ENCODE results near the gene RAB8B. TPM values are rescaled to one million over a fixed set of nuclear protein-coding genes. Genes with fewer than 3 reads are reported as not detected.

Gene RAB8B
- total RNA-seq, 4 donors from 2014 or later, result 7.2 to 33.4 (median 14.3) TPM

DNA sequence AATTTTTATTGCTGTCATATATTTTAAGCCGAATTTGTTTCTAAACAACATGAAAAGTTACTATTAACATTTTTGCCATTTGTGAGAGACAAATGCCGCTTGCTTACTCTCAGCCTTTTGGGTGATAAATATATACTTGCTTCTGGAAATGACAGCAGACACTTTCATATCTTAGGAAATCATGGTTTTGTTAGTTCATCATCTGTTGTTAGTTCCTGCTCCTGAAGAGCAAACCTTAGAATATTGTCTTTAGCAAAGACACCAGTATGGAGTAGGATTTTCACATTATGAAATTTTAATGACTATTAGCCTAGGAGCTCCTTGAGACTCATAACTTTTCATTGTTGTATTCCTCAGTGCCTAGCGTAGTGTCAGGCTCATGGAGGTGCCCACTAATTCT lies 36.0 kb downstream of the RAB8B start:
- intact Hi-C loops (cut with DNase I; ENCODE audit: low total_unique reads), result loop anchor here (5.0 kb wide), 1 partner anchor 48 kb away; no protein-coding TSS in a partner anchor
- no peak overlapping the region for H3K4me3 ChIP-seq
- H3K36me3 ChIP-seq, result no peaks in the 10 kb centered on the region
- no peak overlapping the region for H3K27ac ChIP-seq
- H3K4me1 ChIP-seq, result peaks cover 13 to 19% of the 10 kb centered on the region in 2 donors
- no peak for DNase-seq
- H3K27me3 ChIP-seq, result no peaks in the 10 kb centered on the region
- no peaks in the 10 kb centered on the region for H3K9me3 ChIP-seq
- in situ Hi-C loops (cut with MboI; ENCODE audit: low sequenced_read_pairs in 4 of 4), result no loop called here
- no peak for TF ChIP-seq POLR2A (IDR thresholded peaks at IDR 0.05)
- TF ChIP-seq, protein P1, sequence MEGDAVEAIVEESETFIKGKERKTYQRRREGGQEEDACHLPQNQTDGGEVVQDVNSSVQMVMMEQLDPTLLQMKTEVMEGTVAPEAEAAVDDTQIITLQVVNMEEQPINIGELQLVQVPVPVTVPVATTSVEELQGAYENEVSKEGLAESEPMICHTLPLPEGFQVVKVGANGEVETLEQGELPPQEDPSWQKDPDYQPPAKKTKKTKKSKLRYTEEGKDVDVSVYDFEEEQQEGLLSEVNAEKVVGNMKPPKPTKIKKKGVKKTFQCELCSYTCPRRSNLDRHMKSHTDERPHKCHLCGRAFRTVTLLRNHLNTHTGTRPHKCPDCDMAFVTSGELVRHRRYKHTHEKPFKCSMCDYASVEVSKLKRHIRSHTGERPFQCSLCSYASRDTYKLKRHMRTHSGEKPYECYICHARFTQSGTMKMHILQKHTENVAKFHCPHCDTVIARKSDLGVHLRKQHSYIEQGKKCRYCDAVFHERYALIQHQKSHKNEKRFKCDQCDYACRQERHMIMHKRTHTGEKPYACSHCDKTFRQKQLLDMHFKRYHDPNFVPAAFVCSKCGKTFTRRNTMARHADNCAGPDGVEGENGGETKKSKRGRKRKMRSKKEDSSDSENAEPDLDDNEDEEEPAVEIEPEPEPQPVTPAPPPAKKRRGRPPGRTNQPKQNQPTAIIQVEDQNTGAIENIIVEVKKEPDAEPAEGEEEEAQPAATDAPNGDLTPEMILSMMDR (IDR thresholded peaks at IDR 0.05 in 4 of 5, conservative IDR thresholded peaks at IDR 0.05 in 1 of 5), result no peak
- ATAC-seq, result no peak

DNA sequence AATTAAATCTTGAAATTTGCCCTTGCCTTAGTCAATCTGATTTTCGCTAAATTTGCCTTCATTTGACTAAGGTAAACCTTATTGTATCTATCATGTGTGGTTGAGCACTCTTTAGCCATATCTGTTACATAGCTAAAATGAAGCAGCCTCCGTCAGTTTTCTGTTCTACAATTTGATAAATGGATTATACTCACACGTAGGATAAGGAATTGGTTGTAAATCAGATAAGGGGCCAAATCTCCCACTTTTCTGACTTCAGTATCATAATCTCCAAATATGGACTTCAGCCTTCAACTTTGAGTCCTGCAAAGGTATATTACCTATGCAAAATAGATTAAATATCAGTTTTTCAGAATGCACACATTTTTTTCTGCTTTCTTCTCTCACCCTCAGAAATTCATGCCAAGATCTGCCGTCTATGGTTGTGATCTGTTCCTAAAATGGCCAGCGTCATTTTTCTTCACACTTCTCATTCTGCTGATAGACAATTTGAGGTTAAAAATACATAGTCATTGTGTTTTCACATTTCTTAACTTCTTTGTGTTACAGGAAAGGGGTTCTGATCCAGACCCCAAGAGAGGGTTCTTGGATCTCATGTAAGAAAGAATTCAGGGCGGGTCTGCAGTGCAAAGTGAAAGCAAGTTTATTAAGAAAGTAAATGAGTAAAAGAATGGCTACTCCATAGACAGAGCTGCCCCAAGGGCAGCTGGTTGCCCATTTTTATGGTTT lies 36.9 kb downstream of the RAB8B start:
- in situ Hi-C loops (cut with MboI; ENCODE audit: low sequenced_read_pairs in 4 of 4), result no loop called here
- ATAC-seq (no peak), DNase-seq (no peak)
- intact Hi-C loops (cut with DNase I; ENCODE audit: low total_unique reads), result loop anchor here (5.0 kb wide), 1 partner anchor 49 kb away; no protein-coding TSS in a partner anchor
- H3K4me3 ChIP-seq, result no peak overlapping the region
- TF ChIP-seq, protein P1 (IDR thresholded peaks at IDR 0.05 in 4 of 5, conservative IDR thresholded peaks at IDR 0.05 in 1 of 5), result no peak
- TF ChIP-seq POLR2A (IDR thresholded peaks at IDR 0.05), result no peak
- no peak overlapping the region for H3K27ac ChIP-seq
- H3K36me3 ChIP-seq, result no peaks in the 10 kb centered on the region
- peaks cover 7 to 13% of the 10 kb centered on the region in 2 donors for H3K4me1 ChIP-seq
- no peaks in the 10 kb centered on the region for H3K9me3 ChIP-seq
- H3K27me3 ChIP-seq, result no peaks in the 10 kb centered on the region

DNA sequence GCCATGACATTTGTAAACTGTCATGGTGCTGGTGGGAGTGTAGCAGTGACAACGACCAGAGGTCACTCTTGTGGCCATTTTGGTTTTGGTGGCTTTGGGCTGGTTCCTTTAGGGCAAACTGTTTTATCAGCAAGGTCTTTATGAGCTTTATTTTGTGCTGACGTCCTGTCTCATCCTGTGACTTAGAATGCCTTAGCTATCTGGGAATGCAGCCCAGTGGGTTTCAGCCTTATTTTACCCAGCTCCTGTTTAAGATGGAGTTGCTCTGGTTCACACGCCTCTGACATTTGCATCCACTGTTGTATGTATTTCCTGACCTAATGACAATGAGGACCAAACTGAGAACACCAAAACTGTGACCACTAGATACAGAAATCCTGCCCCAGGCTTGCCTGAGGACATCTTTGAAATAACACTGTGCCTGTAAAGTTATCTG lies 37.6 kb downstream of the RAB8B start:
- TF ChIP-seq POLR2A (IDR thresholded peaks at IDR 0.05), result no peak
- TF ChIP-seq, protein P1 (IDR thresholded peaks at IDR 0.05 in 4 of 5, conservative IDR thresholded peaks at IDR 0.05 in 1 of 5), result no peak
- intact Hi-C loops (cut with DNase I; ENCODE audit: low total_unique reads) (loop anchor here (5.0 kb wide), 1 partner anchor 50 kb away; no protein-coding TSS in a partner anchor), in situ Hi-C loops (cut with MboI; ENCODE audit: low sequenced_read_pairs in 4 of 4) (no loop called here)
- DNase-seq (no peak), ATAC-seq (no peak)
- H3K27me3 ChIP-seq, result no peaks in the 10 kb centered on the region
- H3K4me3 ChIP-seq, result no peak overlapping the region
- H3K9me3 ChIP-seq, result no peaks in the 10 kb centered on the region
- H3K27ac ChIP-seq, result no peak overlapping the region
- no peaks in the 10 kb centered on the region for H3K36me3 ChIP-seq
- peaks cover under 1 to 6% of the 10 kb centered on the region in 2 donors for H3K4me1 ChIP-seq

DNA sequence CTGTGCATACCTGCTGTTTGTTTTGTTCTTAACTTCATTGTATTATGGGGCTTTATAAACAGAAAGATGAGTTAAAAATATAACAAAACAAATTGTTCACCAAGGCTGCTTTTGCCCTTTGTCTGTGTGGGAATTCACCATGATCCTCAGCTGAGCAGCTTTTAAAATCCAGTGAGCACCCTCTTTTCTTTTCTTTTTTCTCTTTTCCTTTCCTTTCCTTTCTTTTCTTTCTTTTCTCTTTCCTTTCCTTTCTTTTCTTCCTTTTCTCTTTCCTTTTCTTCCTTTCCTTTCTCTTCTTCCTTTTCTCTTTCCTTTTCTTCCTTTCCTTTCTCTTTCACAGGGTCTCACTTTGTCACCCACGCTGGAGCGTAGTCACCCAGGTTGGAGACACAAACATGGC lies 38.3 kb downstream of the RAB8B start:
- in situ Hi-C loops (cut with MboI; ENCODE audit: low sequenced_read_pairs in 4 of 4) (no loop called here), intact Hi-C loops (cut with DNase I; ENCODE audit: low total_unique reads) (loop anchor here (5.0 kb wide), 1 partner anchor 50 kb away; no protein-coding TSS in a partner anchor)
- Histone ChIP-seq H3K4me3 (no peak overlapping the region), H3K36me3 (no peaks in the 10 kb centered on the region), H3K27me3 (no peaks in the 10 kb centered on the region), H3K9me3 (no peaks in the 10 kb centered on the region), H3K4me1 (peaks cover 0 to 6% of the 10 kb centered on the region in 2 donors), H3K27ac (no peak overlapping the region)
- TF ChIP-seq, protein P1 (IDR thresholded peaks at IDR 0.05 in 4 of 5, conservative IDR thresholded peaks at IDR 0.05 in 1 of 5), result no peak
- no peak for TF ChIP-seq POLR2A (IDR thresholded peaks at IDR 0.05)
- DNase-seq (no peak), ATAC-seq (no peak)
